ENCODE measurements around the gene MGAT3.

The MGAT3 gene

DNA sequence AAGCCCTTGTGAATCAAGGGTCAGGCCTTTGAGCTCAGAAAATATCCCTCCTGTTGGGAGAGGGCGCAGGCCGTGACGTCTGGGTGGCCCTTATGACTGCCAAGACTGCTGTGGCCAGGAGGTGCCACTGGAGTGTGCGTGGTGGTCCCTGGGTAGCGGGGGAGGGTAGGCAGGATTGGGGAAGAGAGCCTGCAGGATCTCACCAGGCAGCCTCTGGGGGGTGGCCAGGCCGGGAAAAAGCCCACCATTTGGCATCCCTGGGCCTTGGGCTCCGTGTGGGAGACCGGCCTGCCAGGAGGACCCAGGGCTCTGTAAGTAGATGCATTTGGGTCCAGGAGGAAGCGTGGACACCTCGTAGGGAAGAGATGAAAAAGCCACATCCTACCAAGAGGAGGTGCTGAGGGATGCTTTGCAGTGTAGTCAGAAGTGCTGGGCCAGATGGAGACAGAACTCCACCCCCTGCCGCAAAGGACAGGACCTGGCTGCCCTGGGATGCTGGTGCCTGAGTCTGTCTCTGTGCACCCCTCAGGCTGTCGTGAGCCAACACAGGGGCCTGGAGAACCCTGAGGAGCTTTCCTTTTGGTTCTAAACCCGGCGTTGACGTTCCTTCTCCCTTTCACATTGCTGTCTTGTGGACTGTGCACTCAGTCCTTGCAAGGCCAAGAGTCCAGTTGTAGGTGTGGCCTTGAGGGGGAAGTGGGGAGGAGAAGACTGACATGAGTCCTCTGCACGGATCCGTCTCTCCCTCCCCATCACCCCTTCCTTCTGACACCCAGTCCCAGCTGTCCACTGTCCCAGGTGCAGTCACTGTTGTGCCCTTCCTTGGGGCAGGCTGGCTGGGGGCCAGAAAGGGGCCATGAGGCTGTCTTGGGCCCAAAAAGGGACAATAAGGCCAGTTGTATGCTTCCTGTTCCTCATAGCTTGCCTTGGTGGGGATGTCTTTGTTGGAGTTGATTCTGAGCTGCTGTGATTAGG lies 32.6 kb downstream of the MGAT3 start:
- TF ChIP-seq Cebpa-rat (IDR thresholded peaks at IDR 0.05), result no peak
- peaks cover 0 to 10% (median 0%) of the 10 kb centered on the region in 11 experiments; a peak in 7 of 22 replicates for H3K36me3 ChIP-seq
- H3K4me2 ChIP-seq, result peak overlapping the region; percentile 49 to 85 (median 71)
- H3K9me3 ChIP-seq (replicated peaks in 1 of 11), result no peaks in the 10 kb centered on the region
- peak overlapping the region in 3 of 10 experiments; percentile 23 to 50 (median 46); a peak in 4 of 20 replicates for H3K4me3 ChIP-seq
- H3K9ac ChIP-seq, result peak overlapping the region in 4 of 11 experiments; percentile 10 to 36 (median 19); a peak in 3 of 22 replicates
- H3K27ac ChIP-seq, result peak overlapping the region in 6 of 11 experiments; percentile 29 to 56 (median 42); a peak in 10 of 22 replicates
- H3K4me1 ChIP-seq, result peaks cover 24 to 45% (median 30%) of the 10 kb centered on the region in 10 experiments
- no peaks in the 10 kb centered on the region for H4K20me1 ChIP-seq
- no peaks in the 10 kb centered on the region for H3K27me3 ChIP-seq

DNA sequence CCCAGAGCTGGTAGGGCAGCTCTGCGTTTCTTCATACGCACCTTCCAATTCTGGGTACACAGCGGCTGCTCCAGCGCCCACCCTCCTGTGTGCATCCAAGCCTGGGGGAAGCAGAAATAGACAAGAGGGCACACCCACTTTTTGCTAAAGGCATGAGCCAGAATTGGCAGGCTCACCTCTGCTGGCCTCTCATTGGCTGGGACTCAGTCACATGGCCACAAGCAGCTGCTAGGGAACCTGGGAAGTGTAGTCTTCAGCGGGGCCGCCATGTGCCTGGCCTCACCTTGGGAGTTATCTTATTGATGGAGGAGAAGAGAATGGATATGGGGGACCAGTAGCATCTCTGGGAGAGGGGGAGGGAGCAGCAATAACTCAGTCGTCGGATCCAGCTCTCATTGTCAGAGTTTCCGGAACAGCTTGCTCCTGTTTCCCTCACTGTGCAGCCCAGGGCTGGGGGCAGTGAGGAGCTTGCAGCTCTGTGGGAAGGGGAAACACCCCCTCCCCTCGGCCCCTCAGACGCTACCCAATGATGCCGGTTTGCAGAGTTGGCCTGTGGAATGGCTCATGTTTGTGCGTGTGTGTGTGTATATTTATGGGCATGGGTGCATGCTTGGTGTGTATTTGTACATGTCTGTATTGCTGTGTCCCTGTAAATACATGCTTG lies 33.5 kb downstream of the MGAT3 start:
- Histone ChIP-seq H4K20me1 (no peaks in the 10 kb centered on the region), H3K4me2 (peak overlapping the region; percentile 49 to 85 (median 71)), H3K9me3 (replicated peaks in 1 of 11) (no peaks in the 10 kb centered on the region), H3K36me3 (peaks cover 0 to 10% (median 0%) of the 10 kb centered on the region in 11 experiments; a peak in 7 of 22 replicates), H3K9ac (peak overlapping the region in 5 of 11 experiments; percentile 14 to 52 (median 41); a peak in 4 of 22 replicates), H3K4me3 (peak overlapping the region in 3 of 10 experiments; percentile 23 to 50 (median 46); a peak in 4 of 20 replicates), H3K4me1 (peaks cover 24 to 54% (median 38%) of the 10 kb centered on the region in 10 experiments), H3K27me3 (no peaks in the 10 kb centered on the region), H3K27ac (peak overlapping the region in 7 of 11 experiments; percentile 25 to 56 (median 40); a peak in 9 of 22 replicates)
- TF ChIP-seq Cebpa-rat (IDR thresholded peaks at IDR 0.05), result no peak

DNA sequence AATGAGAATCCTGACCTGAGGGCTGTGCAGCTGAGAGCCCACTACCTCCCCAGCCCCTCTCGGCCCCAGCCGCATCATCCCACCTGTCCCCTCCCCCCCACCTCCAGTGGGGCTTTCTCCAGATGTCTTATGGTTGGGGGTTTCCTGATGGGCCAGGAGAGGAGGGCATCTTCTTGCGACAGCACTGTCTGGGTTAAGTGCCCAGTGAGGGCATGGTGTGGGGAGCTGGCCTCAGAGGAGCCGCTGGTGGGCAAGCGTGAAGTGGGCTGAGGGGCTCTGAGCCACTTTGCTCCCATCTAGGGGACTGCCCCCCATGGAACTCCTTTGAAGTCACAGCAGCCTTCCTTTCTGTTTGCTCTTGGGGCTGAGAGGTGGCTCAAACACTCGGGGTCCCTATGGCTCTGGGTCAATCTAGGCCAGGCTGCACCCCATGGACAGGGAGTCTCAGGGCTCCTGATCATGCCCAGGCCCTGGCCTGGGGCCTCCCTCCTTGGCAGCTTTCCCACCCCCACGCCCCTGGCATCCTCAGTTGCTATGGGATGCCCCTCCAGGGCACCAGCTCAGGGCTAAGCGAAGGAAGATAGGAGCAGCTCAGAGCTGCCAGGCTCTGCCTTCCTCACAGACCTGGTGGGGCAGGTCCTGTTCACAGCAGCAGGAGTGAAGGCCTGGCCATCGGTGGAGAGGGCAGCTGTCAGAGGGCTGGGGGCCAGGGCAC lies 34.3 kb downstream of the MGAT3 start:
- peaks cover 0 to 10% (median 0%) of the 10 kb centered on the region in 11 experiments; a peak in 7 of 22 replicates for H3K36me3 ChIP-seq
- peak overlapping the region in 8 of 11 experiments; percentile 22 to 79 (median 50); a peak in 14 of 22 replicates for H3K4me2 ChIP-seq
- H3K27ac ChIP-seq, result peak overlapping the region in 6 of 11 experiments; percentile 16 to 47 (median 27); a peak in 8 of 22 replicates
- no peaks in the 10 kb centered on the region for H4K20me1 ChIP-seq
- peaks cover 27 to 63% (median 43%) of the 10 kb centered on the region in 10 experiments for H3K4me1 ChIP-seq
- no peaks in the 10 kb centered on the region for H3K9me3 ChIP-seq (replicated peaks in 1 of 11)
- peak overlapping the region in 6 of 11 experiments; percentile 10 to 52 (median 32); a peak in 5 of 22 replicates for H3K9ac ChIP-seq
- TF ChIP-seq Cebpa-rat (IDR thresholded peaks at IDR 0.05), result no peak
- no peak overlapping the region for H3K4me3 ChIP-seq
- no peaks in the 10 kb centered on the region for H3K27me3 ChIP-seq

DNA sequence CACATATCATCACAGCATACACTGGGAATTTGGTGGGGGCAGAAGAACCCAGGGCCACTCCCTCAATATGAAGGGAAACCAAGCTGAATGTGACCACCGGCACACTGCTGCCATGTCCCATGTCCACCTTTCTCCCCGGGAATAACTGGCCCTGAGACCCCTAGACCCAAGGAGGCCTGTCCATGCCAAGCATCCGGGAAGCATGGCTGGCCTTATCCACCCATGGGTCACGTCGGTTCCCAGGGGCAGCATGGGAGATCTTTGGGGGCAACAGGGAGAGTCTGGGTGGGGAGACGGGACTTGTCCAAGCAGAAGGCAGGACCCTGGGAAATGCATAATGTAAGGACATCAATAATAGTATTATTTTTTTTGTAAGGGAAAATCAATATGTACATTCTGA lies 34.9 kb downstream of the MGAT3 start:
- no peak overlapping the region for H3K4me2 ChIP-seq
- peaks cover 32 to 68% (median 48%) of the 10 kb centered on the region in 10 experiments for H3K4me1 ChIP-seq
- H3K27ac ChIP-seq, result peak overlapping the region in 2 of 11 experiments; percentile 17 to 47; a peak in 4 of 22 replicates
- no peaks in the 10 kb centered on the region for H4K20me1 ChIP-seq
- TF ChIP-seq Cebpa-rat (IDR thresholded peaks at IDR 0.05), result no peak
- no peaks in the 10 kb centered on the region for H3K9me3 ChIP-seq (replicated peaks in 1 of 11)
- H3K36me3 ChIP-seq, result peaks cover 0 to 10% (median 0%) of the 10 kb centered on the region in 11 experiments; a peak in 7 of 22 replicates
- H3K9ac ChIP-seq, result peak overlapping the region in 4 of 11 experiments; percentile 10 to 52 (median 37); a peak in 3 of 22 replicates
- no peak overlapping the region for H3K4me3 ChIP-seq
- no peaks in the 10 kb centered on the region for H3K27me3 ChIP-seq

DNA sequence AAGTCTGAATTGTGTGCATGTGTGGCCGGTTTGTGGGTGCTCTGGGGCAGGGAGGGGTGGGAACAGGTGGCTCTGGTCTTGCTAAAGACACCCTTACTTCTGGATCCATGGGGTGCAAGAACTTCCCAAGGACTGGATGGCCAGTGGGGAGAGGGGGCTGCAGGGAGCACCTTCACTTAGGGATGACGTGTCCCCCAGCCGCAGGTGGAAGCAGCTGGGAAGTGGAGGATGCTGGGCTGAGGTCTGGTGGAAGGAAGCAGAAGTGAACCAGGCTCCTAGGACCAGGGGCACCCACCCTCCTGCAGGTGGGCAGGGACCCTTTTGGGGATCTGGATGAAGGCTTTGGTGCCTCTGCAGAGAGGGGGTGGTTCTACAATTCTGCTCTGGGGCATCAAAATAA lies 35.4 kb downstream of the MGAT3 start:
- Histone ChIP-seq H4K20me1 (no peaks in the 10 kb centered on the region), H3K9ac (no peak overlapping the region), H3K36me3 (peaks cover 0 to 10% (median 0%) of the 10 kb centered on the region in 11 experiments; a peak in 7 of 22 replicates), H3K4me3 (no peak overlapping the region), H3K27me3 (no peaks in the 10 kb centered on the region), H3K4me1 (peaks cover 32 to 72% (median 49%) of the 10 kb centered on the region in 10 experiments), H3K4me2 (no peak overlapping the region), H3K9me3 (replicated peaks in 1 of 11) (no peaks in the 10 kb centered on the region), H3K27ac (no peak overlapping the region)
- no peak for TF ChIP-seq Cebpa-rat (IDR thresholded peaks at IDR 0.05)

DNA sequence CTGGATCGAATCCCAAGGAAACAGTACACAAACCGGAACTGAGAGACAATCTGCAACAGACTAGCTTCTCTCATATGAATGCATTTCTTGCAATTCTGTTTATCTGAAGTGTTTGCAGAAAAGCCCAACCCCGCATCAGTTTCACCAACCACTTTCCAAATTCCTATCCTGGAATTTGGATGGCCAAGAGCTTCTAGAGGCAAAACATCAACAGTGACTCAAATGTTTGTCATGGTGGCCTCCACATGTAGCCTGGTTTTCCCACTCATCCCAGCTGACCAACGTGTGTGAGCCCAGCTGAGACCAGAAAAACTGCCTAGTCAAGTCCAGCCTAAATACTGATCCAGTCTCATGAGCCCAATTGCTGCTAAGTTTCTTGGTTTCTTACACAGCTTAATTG lies 36.9 kb downstream of the MGAT3 start:
- H3K27ac ChIP-seq, result peak overlapping the region in 3 of 11 experiments; percentile 52 to 85 (median 74); a peak in 4 of 22 replicates

DNA sequence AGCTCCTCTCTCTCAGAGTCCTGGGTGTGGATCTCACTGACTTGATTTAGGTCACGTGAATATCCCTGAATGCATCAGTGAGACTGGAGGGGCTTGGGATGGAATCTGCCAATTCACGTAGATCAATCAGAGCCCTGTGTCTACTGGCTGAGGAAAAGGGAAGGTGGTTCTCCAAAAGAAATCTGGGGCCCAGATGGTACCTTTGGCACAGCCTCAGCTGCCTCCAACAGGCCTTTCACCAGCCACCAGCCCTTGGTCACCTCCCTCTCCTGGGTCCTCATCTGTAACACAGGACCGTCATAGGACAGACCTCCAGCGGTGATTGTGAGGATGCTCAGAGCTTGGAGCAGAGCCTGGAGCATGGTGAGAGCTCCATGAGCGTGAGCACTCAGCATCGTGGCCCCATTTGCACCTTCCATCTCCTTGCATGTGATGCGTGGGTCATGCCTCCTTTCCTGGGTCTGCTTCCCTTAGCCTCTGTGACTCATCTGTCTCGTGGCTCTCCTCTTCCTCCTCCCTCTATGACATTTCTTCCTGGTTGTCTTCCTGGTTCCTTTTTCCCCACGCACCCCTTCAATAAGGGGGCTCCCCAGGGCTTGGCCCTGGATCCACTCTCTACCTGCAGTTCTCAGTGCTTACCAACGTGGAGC lies 37.8 kb downstream of the MGAT3 start:
- no peaks in the 10 kb centered on the region for H3K36me3 ChIP-seq

More for the DNA sequence above, 36.9 kb downstream of the MGAT3 start:
- peaks cover 32 to 73% (median 49%) of the 10 kb centered on the region in 10 experiments for H3K4me1 ChIP-seq
- H3K4me3 ChIP-seq, result no peak overlapping the region
- no peaks in the 10 kb centered on the region for H4K20me1 ChIP-seq
- H3K27me3 ChIP-seq, result no peaks in the 10 kb centered on the region
- H3K4me2 ChIP-seq, result peak overlapping the region in 4 of 11 experiments; percentile 70 to 87 (median 80); a peak in 7 of 22 replicates
- no peaks in the 10 kb centered on the region for H3K9me3 ChIP-seq (replicated peaks in 1 of 11)
- no peak for TF ChIP-seq Cebpa-rat (IDR thresholded peaks at IDR 0.05)
- H3K36me3 ChIP-seq, result no peaks in the 10 kb centered on the region; a peak in 1 of 22 replicates
- H3K9ac ChIP-seq, result peak overlapping the region in 3 of 11 experiments; percentile 23 to 58 (median 37); a peak in 2 of 22 replicates

More for the DNA sequence above, 37.8 kb downstream of the MGAT3 start:
- no peaks in the 10 kb centered on the region for H3K27me3 ChIP-seq
- no peak for TF ChIP-seq Cebpa-rat (IDR thresholded peaks at IDR 0.05)
- H3K4me1 ChIP-seq, result peaks cover 28 to 68% (median 44%) of the 10 kb centered on the region in 10 experiments
- peak overlapping the region in 9 of 11 experiments; percentile 22 to 85 (median 52); a peak in 17 of 22 replicates for H3K27ac ChIP-seq
- H4K20me1 ChIP-seq, result no peaks in the 10 kb centered on the region
- peak overlapping the region in 8 of 11 experiments; percentile 6 to 58 (median 23); a peak in 8 of 22 replicates for H3K9ac ChIP-seq
- H3K4me3 ChIP-seq, result no peak overlapping the region
- H3K4me2 ChIP-seq, result peak overlapping the region in 9 of 11 experiments; percentile 0 to 87 (median 70); a peak in 16 of 22 replicates
- H3K9me3 ChIP-seq (replicated peaks in 1 of 11), result no peaks in the 10 kb centered on the region
